GM12878 (cell line): ENCODE results near the gene MFSD8. TPM values are rescaled to one million over a fixed set of nuclear protein-coding genes. Genes with fewer than 3 reads are reported as not detected.

Source experiments
- ATAC-seq: fragments of 200-7000 bp; cut with Tn5 transposase; 3 replicates; pipeline ENCODE4 v1.9.1; 2020; ENCODE audit warnings: mild to moderate bottlenecking, moderate library complexity
- BruUV-seq: library from RNA; stranded (reverse); fragments of 400-500 nt; replicated peaks from 2 replicates; lab custom pipeline; 2021; lab: Mats Ljungman, UMichigan
- CTCF ChIA-PET: fragments of 300-600 bp; sonication (Branson Sonifier 250); formaldehyde crosslinking; extraction: SDS; loops from one replicate; lab custom pipeline; 2021; ENCODE audit warnings: inconsistent platforms; lab: Yijun Ruan, JAX
- POLR2A ChIA-PET: fragments of 350-600 bp; formaldehyde crosslinking; extraction: SDS; loops from one replicate; lab custom pipeline; 2021; ENCODE audit warnings: inconsistent platforms; lab: Charles Lee
- RAD21 ChIA-PET: fragments of 300-600 bp; sonication (Branson Sonifier 250); formaldehyde crosslinking; loops from one replicate; lab custom pipeline; 2023; ENCODE audit warnings: antibody characterized with exemption; ENCODE audit not compliant: unreplicated experiment; lab: Charles Lee
- SMC1A ChIA-PET: fragments of 300-600 bp; sonication (Branson Sonifier 250); formaldehyde crosslinking; loops from one replicate; lab custom pipeline; 2023; ENCODE audit not compliant: unreplicated experiment, uncharacterized antibody; lab: Charles Lee
- DNase-seq: peaks from one replicate; pipeline ENCODE4 v3.0.0-alpha.2; 2011; ENCODE audit warnings: low read depth, low spot score
- FAIRE-seq: peaks from 3 replicates; lab custom pipeline; 2011; peaks lifted over from hg19 to GRCh38; lab: Jason Lieb, UNC
- H2AFZ ChIP-seq: 2 replicates; pipeline ENCODE4 v1.6.0; 2011; ENCODE audit warnings: low read depth, low read length, control low read depth; ENCODE audit not compliant: control insufficient read depth
- H3K27ac ChIP-seq: 2 replicates; pipeline ENCODE4 v1.5.1; 2011; ENCODE audit warnings: control low read depth; ENCODE audit not compliant: control insufficient read depth, insufficient read depth
- H3K27me3 ChIP-seq, 2 experiments: replicated peaks in 1 of 2; 2 replicates each; pipeline versions ENCODE4 v1.6.0 to v1.6.1; 2011; ENCODE audit warnings: low read length in 1 of 2; ENCODE audit not compliant: control insufficient read depth in 2 of 2, insufficient read depth in 2 of 2
- H3K36me3 ChIP-seq, 2 experiments: 2 replicates each; pipeline ENCODE4 v1.5.1; 2011; ENCODE audit warnings: low read length in 1 of 2; ENCODE audit not compliant: control insufficient read depth in 2 of 2, insufficient read depth in 2 of 2
- H3K4me1 ChIP-seq: 2 replicates; pipeline ENCODE4 v1.6.1; 2011; ENCODE audit warnings: mild to moderate bottlenecking, low read length, moderate library complexity, mixed read lengths; ENCODE audit not compliant: control insufficient read depth, insufficient read depth
- H3K4me2 ChIP-seq: 2 replicates; pipeline ENCODE4 v1.6.0; 2011; ENCODE audit warnings: control low read depth; ENCODE audit not compliant: control insufficient read depth, insufficient read depth
- H3K4me3 ChIP-seq: fragments of 200-600 bp; sonication (generic); 2 replicates; pipeline ENCODE4 v1.5.1; 2016
- H3K79me2 ChIP-seq: 2 replicates; pipeline ENCODE4 v1.6.0; 2011; ENCODE audit warnings: low read length; ENCODE audit not compliant: control insufficient read depth, insufficient read depth
- H3K9ac ChIP-seq: 2 replicates; pipeline ENCODE4 v1.8.0; 2011; ENCODE audit warnings: low read length, control low read depth, mixed read lengths; ENCODE audit not compliant: control insufficient read depth, insufficient read depth
- H3K9me3 ChIP-seq: replicated peaks from 3 replicates; pipeline ENCODE4 v1.5.1; 2011; ENCODE audit warnings: mild to moderate bottlenecking, low read length; ENCODE audit not compliant: control insufficient read depth, insufficient read depth
- H4K20me1 ChIP-seq: 2 replicates; pipeline ENCODE4 v1.6.0; 2011; ENCODE audit not compliant: control insufficient read depth, insufficient read depth
- BMI1 ChIP-seq: fragments of 450-650 bp; IDR thresholded peaks from 2 replicates; pipeline ENCODE4 v1.6.1; 2016; ENCODE audit warnings: mild to moderate bottlenecking, moderate library complexity, borderline replicate concordance
- CBFB ChIP-seq: IDR thresholded peaks from 2 replicates; pipeline ENCODE4 v1.6.1; 2016; ENCODE audit warnings: antibody characterized with exemption, low read depth
- CBX5 ChIP-seq: sonication (generic); IDR thresholded peaks from 2 replicates; pipeline ENCODE4 v1.6.1; 2016; ENCODE audit warnings: low read depth, moderate library complexity, mild to moderate bottlenecking, inconsistent platforms
- DPF2 ChIP-seq: fragments of 450-650 bp; IDR thresholded peaks from 2 replicates; pipeline ENCODE4 v1.6.1; 2017; ENCODE audit warnings: mild to moderate bottlenecking
- NR2C2 ChIP-seq: IDR thresholded peaks from 2 replicates; pipeline ENCODE4 v1.6.1; 2011; ENCODE audit warnings: borderline replicate concordance, low read depth; ENCODE audit not compliant: control insufficient read depth, insufficient read length
- POLR2AphosphoS5 ChIP-seq: IDR thresholded peaks from 2 replicates; pipeline ENCODE4 v1.6.1; 2011; ENCODE audit warnings: mild to moderate bottlenecking, low read length, inconsistent platforms
- YBX1 ChIP-seq: fragments of 450-650 bp; IDR thresholded peaks from 2 replicates; pipeline ENCODE4 v1.6.1; 2016; ENCODE audit warnings: antibody characterized with exemption
- WGBS: methylation state at CpG from one replicate; pipeline ENCODE4 v1.1.6; 2016; ENCODE audit warnings: low lambda C conversion rate; ENCODE audit not compliant: insufficient replicate concordance, insufficient coverage; ENCODE audit errors: missing lambda C conversion rate; 5-methylcytosine and 5-hydroxymethylcytosine counted together
- in situ Hi-C: fragments of 300-500 bp; cut with MboI; formaldehyde crosslinking; loops from 9 replicates; pipeline ENCODE4 v1.14.3; 2018; ENCODE audit warnings: mixed read lengths
- intact Hi-C: fragments of 100-400 bp; cut with micrococcal nuclease; formaldehyde crosslinking; loops from one replicate; pipeline ENCODE4 v1.14.2; 2022; ENCODE audit not compliant: unreplicated experiment
- polyA plus RNA-seq, 11 experiments: library from polyadenylated mRNA; depleted of rRNA in 4 of 11; unstranded in 6 of 11; stranded (reverse) in 5 of 11; fragments of >200 nt; fragmentation: Nextera tagmentation in 4 of 11; fragmentation: Illumina TruSeq in 1 of 11; extraction: Ambion mirVana in 4 of 11; extraction: Trizol in 1 of 11; gene quantifications; 1 replicate in 1 of 11; 2 replicates in 10 of 11; pipeline versions ENCODE4 v1.2.1 to v1.2.3, GENCODE V29; 2011 to 2016; ENCODE audit warnings: inconsistent platforms in 2 of 11, missing spikeins in 2 of 11, low read depth in 1 of 11
- total RNA-seq, 4 experiments: library from RNA; depleted of rRNA in 3 of 4; stranded (reverse); fragments of >200 nt in 3 of 4; fragmentation: Illumina TruSeq in 1 of 4; extraction: Trizol in 1 of 4; gene quantifications; 2 replicates each; pipeline versions ENCODE4 v1.2.1 to v1.2.3, GENCODE V29; 2013 to 2021
- TF ChIP-seq, protein P1 (sequence below): fragments of 450-650 bp; formaldehyde crosslinking; IDR thresholded peaks from 2 replicates; pipeline ENCODE4 v1.4.0; 2020; ENCODE audit warnings: mild to moderate bottlenecking, moderate library complexity
- TF ChIP-seq, protein P2 (sequence below): IDR thresholded peaks from 2 replicates; pipeline ENCODE4 v1.6.1; 2011; ENCODE audit warnings: low read depth, low read length, improper control_type of control experiment, borderline replicate concordance
- TF ChIP-seq, protein P3 (sequence below): IDR thresholded peaks from 2 replicates; pipeline ENCODE4 v1.6.1; 2012; ENCODE audit warnings: improper control_type of control experiment, low read depth, low read length; ENCODE audit not compliant: insufficient replicate concordance
- TF ChIP-seq, protein P4 (sequence below): IDR thresholded peaks from 2 replicates; pipeline ENCODE4 v1.6.1; 2011; ENCODE audit warnings: low read depth, mild to moderate bottlenecking, low read length, moderate library complexity, borderline replicate concordance; ENCODE audit errors: extremely low read depth

MFSD8 gene
- total and polyA plus RNA-seq, 10 of the 15 experiments (the other 5 are each of a cell fraction or from before 2014, with no cell fraction given): 12.7 to 29.9 (median 18.4) TPM

DNA sequence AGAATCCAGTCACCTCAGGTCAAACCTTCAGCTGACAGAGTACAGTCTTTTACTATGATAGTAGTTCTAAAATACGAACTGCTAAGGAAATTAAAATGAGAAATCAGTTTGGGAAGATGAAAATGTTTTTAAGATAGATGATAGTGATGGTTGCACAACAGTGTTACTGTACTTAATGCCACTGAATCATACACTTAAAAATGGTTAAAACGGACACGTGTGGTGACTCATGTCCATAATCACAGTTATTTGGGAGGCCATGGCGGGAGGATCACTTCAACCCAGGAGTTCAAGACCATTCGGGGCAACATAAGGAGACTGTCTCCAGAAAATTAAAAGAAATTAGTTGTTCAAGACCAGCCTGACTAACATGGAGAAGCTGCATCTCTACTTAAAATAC is 41.6 kb upstream of the MFSD8 start:
- ChIA-PET POLR2A (no interaction called here), CTCF (no interaction called here), RAD21 (interaction anchor here (0.9 kb wide), 1 partner anchor 9 kb away, joined by 3 read pairs; no protein-coding TSS in a partner anchor), SMC1A (interaction anchor here (0.7 to 1.2 kb wide), 2 partner anchors 12 to 191 kb away, joined by 3 read pairs; no protein-coding TSS in a partner anchor)
- in situ Hi-C loops: no loop called here
- FAIRE-seq (no peak), DNase-seq (no peak), ATAC-seq (no peak)
- Histone ChIP-seq H3K4me1 (no peaks in the 10 kb centered on the region), H3K27me3 (no peaks in the 10 kb centered on the region), H3K4me2 (no peak overlapping the region), H3K9me3 (no peaks in the 10 kb centered on the region), H3K27ac (no peak overlapping the region), H2AFZ (no peak overlapping the region), H4K20me1 (no peaks in the 10 kb centered on the region), H3K36me3 (no peaks in the 10 kb centered on the region; a peak in 2 of 4 replicates), H3K4me3 (no peak overlapping the region), H3K9ac (no peak overlapping the region), H3K79me2 (no peaks in the 10 kb centered on the region)
- WGBS: 97% methylated on average over 5 of the region's 5 CpGs
- intact Hi-C loops: no loop called here
- TF ChIP-seq, protein P1, sequence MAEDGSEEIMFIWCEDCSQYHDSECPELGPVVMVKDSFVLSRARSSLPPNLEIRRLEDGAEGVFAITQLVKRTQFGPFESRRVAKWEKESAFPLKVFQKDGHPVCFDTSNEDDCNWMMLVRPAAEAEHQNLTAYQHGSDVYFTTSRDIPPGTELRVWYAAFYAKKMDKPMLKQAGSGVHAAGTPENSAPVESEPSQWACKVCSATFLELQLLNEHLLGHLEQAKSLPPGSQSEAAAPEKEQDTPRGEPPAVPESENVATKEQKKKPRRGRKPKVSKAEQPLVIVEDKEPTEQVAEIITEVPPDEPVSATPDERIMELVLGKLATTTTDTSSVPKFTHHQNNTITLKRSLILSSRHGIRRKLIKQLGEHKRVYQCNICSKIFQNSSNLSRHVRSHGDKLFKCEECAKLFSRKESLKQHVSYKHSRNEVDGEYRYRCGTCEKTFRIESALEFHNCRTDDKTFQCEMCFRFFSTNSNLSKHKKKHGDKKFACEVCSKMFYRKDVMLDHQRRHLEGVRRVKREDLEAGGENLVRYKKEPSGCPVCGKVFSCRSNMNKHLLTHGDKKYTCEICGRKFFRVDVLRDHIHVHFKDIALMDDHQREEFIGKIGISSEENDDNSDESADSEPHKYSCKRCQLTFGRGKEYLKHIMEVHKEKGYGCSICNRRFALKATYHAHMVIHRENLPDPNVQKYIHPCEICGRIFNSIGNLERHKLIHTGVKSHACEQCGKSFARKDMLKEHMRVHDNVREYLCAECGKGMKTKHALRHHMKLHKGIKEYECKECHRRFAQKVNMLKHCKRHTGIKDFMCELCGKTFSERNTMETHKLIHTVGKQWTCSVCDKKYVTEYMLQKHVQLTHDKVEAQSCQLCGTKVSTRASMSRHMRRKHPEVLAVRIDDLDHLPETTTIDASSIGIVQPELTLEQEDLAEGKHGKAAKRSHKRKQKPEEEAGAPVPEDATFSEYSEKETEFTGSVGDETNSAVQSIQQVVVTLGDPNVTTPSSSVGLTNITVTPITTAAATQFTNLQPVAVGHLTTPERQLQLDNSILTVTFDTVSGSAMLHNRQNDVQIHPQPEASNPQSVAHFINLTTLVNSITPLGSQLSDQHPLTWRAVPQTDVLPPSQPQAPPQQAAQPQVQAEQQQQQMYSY (CRISPR knock-in tag): no peak
- TF ChIP-seq NR2C2: no peak
- TF ChIP-seq BMI1: no peak
- TF ChIP-seq, protein P2, sequence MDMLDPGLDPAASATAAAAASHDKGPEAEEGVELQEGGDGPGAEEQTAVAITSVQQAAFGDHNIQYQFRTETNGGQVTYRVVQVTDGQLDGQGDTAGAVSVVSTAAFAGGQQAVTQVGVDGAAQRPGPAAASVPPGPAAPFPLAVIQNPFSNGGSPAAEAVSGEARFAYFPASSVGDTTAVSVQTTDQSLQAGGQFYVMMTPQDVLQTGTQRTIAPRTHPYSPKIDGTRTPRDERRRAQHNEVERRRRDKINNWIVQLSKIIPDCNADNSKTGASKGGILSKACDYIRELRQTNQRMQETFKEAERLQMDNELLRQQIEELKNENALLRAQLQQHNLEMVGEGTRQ: no peak
- TF ChIP-seq CBX5: no peak
- no peak for TF ChIP-seq CBFB
- no peak for TF ChIP-seq YBX1
- TF ChIP-seq, protein P3, sequence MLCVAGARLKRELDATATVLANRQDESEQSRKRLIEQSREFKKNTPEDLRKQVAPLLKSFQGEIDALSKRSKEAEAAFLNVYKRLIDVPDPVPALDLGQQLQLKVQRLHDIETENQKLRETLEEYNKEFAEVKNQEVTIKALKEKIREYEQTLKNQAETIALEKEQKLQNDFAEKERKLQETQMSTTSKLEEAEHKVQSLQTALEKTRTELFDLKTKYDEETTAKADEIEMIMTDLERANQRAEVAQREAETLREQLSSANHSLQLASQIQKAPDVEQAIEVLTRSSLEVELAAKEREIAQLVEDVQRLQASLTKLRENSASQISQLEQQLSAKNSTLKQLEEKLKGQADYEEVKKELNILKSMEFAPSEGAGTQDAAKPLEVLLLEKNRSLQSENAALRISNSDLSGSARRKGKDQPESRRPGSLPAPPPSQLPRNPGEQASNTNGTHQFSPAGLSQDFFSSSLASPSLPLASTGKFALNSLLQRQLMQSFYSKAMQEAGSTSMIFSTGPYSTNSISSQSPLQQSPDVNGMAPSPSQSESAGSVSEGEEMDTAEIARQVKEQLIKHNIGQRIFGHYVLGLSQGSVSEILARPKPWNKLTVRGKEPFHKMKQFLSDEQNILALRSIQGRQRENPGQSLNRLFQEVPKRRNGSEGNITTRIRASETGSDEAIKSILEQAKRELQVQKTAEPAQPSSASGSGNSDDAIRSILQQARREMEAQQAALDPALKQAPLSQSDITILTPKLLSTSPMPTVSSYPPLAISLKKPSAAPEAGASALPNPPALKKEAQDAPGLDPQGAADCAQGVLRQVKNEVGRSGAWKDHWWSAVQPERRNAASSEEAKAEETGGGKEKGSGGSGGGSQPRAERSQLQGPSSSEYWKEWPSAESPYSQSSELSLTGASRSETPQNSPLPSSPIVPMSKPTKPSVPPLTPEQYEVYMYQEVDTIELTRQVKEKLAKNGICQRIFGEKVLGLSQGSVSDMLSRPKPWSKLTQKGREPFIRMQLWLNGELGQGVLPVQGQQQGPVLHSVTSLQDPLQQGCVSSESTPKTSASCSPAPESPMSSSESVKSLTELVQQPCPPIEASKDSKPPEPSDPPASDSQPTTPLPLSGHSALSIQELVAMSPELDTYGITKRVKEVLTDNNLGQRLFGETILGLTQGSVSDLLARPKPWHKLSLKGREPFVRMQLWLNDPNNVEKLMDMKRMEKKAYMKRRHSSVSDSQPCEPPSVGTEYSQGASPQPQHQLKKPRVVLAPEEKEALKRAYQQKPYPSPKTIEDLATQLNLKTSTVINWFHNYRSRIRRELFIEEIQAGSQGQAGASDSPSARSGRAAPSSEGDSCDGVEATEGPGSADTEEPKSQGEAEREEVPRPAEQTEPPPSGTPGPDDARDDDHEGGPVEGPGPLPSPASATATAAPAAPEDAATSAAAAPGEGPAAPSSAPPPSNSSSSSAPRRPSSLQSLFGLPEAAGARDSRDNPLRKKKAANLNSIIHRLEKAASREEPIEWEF: no peak
- TF ChIP-seq, protein P4, sequence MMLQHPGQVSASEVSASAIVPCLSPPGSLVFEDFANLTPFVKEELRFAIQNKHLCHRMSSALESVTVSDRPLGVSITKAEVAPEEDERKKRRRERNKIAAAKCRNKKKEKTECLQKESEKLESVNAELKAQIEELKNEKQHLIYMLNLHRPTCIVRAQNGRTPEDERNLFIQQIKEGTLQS: no peak
- no peak for TF ChIP-seq DPF2
- no peak for TF ChIP-seq POLR2AphosphoS5
- BruUV-seq: no TSS peak
